Fibroblast of gingiva (primary cell): ENCODE results near the gene SRSF12.
"Not testable (repeated sequence)": the region's sequence is repeated elsewhere in the genome, so short reads cannot be mapped to it uniquely, and the experiment has no call there.

Experiments
- DNase-seq: peaks from one replicate; pipeline ENCODE4 v3.0.0-alpha.2; 2011; ENCODE audit warnings: low read depth

SRSF12 gene

DNA sequence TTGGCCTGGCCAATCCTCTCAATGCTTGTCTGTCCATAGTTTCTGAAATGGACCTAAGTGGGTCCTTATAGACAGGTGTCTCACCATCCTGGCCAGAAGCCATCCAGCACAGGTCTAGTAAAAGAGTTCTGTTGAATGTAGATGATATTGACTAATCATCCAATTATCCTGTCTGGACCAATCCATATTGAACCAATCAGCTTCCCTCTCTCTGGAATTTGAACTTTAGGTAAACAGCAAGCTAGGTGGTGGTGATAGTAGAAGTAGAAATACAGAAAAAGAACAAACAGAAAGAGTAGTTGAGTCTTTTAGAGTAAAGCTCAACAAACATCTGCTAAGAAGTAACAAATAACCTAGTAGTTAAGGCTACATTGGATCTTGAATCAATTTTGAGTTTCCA, 46.8 kb downstream of the SRSF12 start:
- no peak for DNase-seq

DNA sequence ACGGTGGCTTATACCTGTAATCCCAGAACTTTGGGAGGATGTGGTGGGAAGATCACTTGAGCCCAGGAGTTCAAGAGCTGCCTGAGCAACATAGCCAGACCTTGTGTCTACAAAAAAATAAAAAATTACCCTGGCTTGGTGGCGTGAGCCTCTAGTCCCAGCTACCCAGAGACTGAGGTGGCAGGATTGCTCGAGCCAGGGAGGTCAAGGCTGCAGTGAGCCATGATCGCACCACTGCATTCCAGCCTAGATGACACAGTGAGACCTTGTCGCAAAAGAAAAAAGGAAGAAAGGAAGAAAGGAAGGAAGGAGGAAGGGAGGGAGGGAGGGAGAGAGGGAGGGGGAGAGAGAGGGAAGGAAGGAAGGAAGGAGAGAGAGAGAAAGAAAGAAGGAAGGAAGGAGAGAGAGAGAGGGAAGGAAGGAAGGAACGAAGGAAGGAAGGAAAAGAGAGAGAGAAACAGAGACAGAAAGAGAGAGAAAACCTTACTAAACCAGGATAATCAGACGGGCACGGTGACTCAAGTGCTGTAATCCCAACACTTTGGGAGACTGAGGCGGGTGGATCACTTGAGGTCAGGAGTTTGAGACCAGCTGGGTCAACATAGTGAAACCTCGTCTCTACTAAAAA, 48.2 kb downstream of the SRSF12 start:
- no peak for DNase-seq

DNA sequence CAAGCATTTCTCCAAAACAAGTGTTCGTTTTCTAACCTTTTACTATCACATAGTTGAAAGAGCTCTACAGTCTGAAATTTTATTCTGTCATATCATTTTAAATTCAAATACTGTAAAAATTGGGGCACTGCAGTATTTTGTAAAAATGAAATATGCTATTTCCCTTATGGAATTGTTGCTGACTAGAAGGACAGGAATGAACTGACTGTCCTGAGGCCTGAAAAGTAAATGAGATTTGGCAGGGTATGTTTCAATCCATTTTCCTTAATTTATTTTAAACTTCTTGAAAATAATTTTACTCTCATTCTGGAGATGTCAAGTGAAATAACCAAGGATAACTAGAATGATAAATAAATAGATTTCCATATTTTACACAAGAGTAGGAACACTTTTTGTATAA, 49.2 kb downstream of the SRSF12 start:
- DNase-seq: no peak

DNA sequence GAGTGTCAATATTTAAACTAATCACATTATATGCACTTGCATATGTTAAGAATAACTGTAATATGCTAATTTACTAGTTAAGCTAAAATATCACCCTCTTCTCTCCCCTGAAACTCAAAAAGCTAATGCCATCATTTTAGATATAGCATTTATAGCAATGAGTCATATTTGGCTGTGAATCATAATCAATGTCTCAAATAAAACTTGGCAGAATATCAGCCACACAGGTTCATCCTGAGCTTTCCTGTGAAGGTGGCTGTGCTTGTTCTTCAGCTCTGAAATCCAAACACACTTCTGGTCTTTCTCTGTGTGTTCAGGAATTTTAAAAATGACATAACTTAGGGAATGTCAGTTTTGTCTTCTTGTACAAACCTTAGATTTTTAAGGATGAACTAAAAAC, 50.1 kb downstream of the SRSF12 start:
- no peak for DNase-seq

DNA sequence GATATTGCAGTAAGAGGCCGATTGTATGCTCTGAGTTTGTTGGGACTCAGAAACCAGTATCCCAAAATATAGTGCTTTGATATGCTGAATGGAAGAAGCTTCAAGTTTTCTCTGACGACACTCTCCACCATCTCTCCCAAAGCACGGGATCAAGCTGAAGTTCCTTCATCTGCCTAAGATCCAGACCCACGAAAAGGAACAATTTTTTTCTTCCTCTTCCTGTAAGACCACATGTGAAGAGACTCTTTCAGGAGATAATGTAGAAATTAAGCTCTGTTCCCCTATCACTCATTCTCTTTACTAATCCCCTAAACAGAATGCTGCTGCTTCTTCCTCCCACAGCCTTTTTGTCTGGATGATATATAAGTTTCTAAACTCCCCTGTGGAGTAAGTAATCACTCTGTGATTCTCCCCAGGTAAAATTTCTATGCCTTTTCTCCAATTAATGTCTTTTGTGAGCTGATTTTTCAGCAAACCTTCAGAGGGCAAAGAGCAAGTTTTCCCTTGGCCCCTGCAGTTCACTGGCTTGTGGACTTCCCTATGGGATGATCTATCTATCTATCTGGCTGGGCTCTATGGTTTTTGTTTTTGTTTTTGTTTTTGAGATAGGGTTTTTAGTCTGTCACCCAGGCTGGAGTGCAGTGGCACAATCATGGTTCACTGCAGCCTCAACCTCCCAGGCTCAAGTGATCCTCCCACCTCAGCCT, 50.8 kb downstream of the SRSF12 start:
- DNase-seq: no peak

DNA sequence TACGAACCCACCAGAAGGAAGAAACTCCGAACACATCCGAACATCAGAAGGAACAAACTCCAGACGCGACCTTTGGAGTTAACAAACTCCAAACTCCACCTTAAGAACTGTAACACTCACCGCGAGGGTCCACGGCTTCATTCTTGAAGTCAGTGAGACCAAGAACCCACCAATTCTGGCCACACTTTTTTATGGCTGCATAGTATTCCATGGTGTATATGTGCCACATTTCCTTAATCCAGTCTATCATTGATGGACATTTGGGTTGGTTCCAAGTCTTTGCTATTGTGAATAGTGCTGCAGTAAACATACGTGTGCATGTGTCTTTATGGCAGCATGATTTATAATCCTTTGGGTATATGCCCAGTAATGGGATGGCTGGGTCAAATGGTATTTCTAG, 51.8 kb downstream of the SRSF12 start:
- DNase-seq: not testable (repeated sequence)

DNA sequence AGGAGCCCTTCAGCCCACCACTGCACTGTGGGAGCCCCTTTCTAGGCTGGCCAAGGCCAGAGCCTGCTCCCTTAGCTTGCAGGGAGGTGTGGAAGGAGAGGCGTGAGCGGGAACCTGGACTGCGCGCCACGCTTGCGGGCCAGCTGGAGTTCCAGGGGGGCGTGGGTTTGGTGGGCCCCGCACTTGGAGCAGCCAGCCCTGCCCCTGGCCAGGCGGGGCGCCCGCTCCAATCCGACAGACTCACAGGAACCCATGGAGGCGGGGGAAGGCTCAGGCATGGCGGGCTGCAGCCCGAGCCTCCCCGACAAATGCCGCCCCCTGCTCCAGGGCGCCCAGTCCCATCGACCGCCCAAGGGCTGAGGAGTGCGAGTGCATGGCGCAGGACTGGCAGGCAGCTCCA, 52.9 kb downstream of the SRSF12 start:
- DNase-seq: not testable (repeated sequence)

DNA sequence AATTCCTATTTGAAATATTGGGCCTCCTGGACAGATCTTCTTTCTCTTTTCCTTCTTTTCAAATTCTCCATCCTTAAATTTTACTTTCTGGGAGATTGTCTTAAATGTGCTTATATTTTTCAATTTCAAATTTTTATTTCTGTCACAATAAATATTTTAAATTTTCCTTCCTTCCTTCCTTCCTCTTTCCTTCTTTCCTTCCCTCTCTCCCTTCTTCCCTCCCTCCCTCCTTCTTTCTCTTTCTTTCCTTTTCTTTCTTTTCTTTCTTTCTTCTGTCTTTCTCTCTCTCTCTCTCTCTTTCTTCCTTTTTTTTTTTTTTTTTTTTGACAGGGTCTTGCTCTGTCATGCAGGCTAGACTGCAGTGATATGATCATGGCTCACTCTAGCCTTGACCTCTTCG, 54.0 kb downstream of the SRSF12 start:
- no peak for DNase-seq

DNA sequence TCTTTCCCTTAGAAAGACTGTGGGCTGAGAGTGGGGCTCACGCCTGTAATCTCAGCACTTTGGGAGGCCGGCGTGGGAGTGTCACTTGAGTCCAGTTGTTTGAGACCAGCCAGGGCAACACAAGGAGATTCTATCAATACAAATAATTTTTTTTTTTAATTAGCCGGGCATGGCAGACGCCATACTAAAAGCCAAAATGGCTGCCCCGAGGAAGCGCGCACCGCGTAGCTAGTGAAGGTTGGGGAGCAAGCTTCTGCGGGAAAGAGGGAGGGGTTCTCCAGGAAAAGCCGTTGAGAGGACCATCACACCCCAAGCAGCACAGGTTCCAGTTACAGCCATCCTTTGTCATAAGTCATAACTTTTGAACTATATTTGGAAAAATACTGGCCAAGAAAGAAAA, 58.6 kb downstream of the SRSF12 start:
- no peak for DNase-seq

DNA sequence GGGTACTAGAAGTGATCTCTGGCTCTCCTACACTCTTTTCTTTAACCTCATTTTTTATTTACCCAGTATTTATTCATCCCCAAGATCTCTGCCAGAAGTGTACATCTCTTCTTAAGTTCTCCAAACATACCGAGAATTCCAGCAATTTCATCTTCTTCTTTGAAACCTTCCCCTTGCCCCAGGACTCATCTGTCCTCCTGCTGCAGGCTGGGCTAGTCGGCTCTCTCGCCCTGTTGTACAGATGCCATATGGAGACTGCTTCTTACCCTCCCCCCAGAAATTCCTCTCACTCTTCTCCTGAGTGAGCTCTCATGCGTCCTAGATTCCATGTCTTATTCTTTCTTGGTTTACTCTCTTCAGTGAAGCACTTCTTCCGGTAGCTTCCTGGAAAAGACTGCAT, 59.2 kb downstream of the SRSF12 start:
- DNase-seq: no peak

DNA sequence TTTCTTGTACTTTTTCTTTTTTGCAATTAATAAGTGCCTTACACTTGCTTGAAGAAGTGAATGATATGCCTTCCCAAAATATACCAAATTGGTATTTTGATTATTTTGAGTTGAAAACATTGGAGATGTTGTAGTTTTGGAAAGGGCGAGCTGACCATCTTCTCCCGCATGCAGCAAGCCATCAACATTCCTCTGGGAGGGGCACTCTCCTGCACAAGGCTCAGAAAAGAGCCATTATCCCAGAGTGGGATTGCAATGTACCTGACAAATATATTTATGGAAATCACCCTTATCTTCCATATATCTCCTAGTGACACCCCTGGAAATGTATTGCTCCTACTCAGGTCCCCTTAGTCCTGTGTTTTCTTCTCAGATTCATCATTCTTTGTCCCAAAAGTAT, 60.1 kb downstream of the SRSF12 start:
- DNase-seq: no peak

DNA sequence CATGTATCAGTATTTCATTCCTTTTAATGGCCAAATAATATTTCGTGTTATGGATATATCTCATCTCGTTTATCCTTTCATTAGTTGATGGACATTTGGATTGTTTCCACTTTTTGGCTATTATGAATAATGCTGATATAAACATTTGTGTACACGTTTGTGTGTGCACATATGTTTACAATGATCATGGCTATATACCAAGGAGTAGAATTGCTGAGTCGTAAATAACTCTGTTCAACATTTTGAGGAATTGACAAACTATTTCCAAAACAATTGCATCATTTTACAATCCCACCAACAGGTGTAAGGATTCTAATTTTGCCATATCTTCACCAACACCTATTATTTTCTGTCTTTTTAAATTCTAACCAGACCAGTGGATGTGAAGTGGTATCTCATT, 63.7 kb downstream of the SRSF12 start:
- DNase-seq: no peak

DNA sequence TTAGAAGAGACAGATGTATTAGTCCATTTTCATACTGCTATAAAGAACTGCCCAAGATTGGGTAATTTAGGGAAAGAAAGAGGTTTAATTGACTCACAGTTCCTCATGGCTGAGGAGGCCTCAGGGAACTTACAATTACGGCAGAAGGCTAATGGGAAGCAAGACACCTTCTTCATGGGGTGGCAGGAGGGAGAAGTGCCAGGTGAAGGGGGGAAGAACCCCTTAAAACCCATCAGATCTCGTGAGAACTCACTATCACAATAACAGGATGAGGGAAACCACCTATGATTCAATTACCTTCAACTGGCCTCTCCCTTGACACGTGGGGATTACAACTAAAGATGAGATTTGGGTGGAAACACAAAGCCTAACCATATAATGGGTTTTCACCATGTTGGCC, 66.2 kb downstream of the SRSF12 start:
- DNase-seq: no peak

DNA sequence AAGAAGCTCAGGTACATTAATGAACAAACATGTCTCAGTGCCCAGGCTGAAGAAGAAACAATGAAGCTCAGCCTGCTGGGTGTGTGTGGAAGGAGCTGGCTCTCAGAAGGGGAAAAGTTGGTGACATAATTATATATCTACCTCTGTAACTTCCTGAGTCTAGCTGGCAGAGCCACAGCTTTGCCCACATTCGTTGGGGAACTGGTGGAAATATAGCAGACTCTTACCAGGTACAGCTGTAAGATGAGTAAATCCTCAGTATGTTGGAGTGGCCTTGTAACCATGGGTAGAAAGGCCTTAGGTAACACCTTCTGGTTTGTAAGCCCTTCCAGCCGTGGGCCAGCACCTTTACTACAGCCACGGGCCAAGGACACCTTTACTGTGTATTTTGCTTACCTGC, 67.2 kb downstream of the SRSF12 start:
- no peak for DNase-seq

DNA sequence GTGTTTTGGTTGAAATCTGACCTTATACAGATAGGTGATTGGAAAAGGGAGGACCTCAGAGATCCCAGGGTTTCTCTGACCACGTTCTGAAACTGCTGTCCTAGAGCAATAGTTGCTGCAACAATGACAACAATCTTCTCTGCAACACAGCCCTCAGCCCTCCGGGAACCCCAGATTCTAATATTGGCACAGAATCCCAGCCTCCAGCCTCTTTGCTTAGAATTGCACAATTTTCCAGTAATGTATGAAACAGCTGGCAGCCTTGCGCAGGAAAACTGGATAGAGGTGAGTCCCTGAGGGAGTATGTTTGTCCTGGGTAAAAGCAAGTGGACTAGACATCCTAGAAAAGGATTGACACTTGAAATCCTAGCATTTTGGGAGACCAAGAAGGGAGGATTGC, 67.7 kb downstream of the SRSF12 start:
- DNase-seq: peak; percentile 91

DNA sequence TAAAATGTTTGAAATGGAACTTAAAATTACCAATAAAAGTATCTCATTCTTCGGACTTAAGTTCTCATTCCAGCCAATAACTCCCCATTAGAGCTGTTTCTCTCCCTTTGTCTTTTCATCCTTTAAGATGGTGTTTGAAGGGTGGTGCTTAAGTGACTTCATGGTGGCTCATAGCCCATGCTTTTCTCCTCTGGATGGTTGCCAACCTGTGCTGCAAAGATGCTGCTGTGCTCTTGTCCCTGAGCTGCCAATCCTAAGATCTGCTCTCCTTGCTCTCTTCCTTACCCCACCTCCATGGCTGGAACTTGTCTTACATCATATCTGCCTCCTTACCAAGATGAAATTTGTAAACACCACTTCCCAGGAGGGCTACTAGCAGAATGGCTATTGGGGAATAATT, 68.9 kb downstream of the SRSF12 start:
- DNase-seq: peak; percentile 49

DNA sequence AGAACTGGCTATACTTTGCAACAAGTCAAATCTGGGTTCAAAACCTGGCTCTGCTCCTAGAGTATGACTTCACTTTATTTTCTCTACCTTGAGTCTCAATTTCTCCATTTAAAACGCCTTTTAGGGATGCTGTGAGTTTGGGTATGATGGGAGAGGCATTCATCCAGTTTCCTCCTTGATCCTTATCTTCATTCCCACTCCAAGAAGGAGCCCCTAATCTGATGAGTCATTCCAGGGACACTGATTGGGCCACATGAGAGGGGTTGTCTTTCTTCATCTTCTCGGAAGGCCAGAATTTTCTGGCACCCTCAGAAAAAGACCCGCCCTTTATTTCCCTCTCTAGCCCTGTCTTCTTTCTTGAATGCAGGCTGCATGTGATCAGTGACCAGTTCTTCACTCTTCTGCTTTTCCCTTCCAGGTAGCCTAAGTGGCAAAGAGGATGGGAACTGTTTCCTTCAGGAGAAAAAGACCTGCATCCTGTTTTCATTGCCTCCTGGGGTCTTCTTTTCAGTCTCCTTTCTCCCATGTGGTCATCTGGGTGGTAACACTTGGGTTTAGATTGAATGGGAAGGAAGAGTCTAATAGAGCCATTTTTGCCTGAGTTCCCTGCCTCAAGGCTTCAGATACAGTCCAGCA, 69.5 kb downstream of the SRSF12 start:
- no peak for DNase-seq

DNA sequence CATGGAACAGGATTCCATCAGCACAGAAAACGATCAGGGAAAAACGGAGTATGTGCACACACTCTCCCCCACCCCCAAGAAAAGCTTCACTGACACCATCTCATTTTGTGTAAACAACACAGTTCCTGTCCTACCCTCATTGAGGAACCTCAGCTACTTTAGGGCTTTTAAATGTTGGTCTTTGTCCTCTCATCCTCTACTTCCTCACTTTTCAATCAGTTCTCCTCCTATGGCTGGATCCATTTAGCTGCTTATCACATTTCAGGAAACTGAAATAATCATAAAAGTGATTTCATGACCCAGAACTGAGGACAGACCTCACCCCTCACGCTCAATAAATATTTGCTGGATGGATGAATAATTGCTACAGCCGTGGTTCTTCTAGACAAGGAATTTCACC, 70.4 kb downstream of the SRSF12 start:
- DNase-seq: no peak
